Daoy (cell line): ENCODE results near the gene HOXB8. TPM values are rescaled to one million over a fixed set of nuclear protein-coding genes. Genes with fewer than 3 reads are reported as not detected.

Experiments used
- DNase-seq: peaks from one replicate; pipeline ENCODE4 v3.0.0-alpha.2; 2015; ENCODE audit warnings: low read depth
- total RNA-seq: library from RNA; depleted of rRNA; stranded (reverse); fragments of >200 nt; shearing (Covaris generic); gene quantifications from 2 replicates; pipeline ENCODE4 v1.2.3, GENCODE V29; 2014; rRNA removed

The HOXB8 gene
- 6.9 and 12.4 TPM in 2 replicates for total RNA-seq

- DNase-seq, result no peak
These were observed at the start of gene HOXB8 for GRCh38 chr17:48615047-48615962. Gene HOXB8, minus strand, starts transcription at chr17:48615292. Its CDS starts 588 bp downstream, at chr17:48614704.

DNA sequence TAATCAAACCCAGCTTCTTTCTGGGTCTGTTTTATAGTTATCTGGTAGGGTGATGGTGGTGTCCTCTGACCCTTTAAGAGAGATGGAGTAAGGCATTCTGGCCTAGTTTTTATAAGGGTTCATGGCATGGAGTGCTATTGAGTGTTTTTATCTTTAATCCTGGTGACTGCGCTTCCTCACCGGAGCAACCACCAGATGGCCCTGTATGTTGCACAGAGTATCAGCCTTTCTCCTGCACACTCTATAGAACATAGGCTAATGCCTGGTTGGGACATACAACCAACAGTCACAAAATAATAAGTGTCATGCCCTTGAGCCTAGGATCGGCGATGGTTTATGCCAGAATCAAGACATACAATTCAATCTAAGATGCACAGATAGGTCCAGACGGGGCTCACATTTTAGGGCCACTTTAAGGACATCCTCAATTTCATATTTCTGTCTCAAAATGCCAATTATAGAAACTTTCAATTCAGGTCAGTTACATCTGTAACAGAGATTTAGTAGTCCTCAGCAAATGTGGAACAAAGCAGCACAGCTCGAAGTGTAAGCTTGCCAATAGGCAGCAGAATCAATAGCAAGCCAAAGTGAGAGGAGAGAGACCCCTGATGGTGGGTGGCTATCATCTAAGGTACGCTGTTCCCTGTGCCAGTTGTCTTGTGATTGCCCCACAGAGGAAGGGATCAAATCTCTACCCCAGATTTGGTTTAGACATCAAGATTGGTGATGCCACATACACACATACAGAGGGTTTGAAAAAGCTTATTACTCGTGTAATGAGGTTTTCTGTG is 48.2 kb upstream of the HOXB8 start:
- DNase-seq, result no peak

- DNase-seq, result no peak
These were observed 40.8 kb upstream of the HOXB8 start for GRCh38 chr17:48655913-48656312.

GRCh38 chr17:48649741-48650140 is 34.6 kb upstream of the HOXB8 start:
- DNase-seq, result no peak

DNA sequence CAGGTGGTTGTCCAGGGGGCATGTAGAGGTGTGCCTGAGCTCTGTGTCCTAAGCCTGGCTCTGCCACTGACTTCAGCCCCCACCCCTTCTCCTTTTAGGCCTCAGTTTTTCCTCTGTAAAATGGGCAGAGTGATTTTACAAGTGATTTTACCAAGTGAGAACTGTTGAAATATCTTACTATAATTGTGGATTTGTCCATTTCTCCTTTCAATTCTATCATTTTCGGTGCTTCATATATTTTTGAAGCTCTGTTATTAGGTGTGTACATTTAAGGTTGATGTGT is 32.8 kb upstream of the HOXB8 start:
- DNase-seq, result no peak

- DNase-seq, result no peak
These were observed 32.2 kb upstream of the HOXB8 start for GRCh38 chr17:48647103-48647962.

DNA sequence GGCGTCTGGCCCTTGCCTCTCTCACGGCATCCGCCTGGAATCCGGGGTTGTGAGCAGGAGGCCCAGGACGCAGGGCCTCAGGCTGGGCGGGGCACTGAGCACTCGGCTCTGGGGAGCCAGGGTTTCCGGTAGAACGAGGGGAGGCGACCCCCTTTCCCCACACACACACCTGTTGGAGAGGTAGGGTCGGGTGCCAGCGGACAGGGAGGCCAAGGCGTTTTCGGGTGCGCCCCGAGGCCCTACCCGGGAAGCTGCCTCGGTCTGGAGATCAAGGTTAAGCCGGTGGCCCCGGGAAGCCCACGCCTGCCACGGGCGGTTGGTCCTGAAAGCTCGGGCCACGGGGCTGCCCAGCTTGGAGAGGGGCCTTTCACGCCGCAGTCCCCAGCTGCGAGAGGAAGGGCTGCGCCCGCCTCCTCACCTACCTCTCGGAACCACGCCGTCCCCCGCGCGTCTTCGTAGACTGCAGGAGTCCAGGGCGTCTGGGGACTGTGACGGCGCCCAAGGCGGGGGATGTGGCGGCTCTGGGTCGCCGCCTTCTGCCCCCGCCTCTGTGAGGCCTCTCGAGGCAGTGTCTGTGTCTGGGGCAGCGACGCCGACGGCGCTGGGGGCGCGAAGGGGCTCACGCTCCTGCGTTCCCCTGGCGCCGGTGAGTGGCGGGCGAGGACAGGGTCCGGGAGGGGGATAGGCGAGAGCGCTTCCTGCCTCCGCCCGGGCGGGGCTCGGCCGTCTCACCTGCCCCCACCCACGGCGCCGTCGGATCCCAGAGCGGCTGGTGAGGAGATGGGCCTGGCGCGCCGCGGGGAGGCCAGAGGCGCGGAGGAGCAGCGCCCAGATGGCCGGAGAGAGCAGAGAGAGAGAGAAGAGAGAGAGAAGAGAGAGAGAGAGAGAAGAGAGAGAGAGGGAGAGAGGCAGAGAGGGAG is 31.4 kb upstream of the HOXB8 start:
- no peak for DNase-seq

- no peak for DNase-seq
These were observed 30.6 kb upstream of the HOXB8 start for GRCh38 chr17:48645639-48646182.

DNA sequence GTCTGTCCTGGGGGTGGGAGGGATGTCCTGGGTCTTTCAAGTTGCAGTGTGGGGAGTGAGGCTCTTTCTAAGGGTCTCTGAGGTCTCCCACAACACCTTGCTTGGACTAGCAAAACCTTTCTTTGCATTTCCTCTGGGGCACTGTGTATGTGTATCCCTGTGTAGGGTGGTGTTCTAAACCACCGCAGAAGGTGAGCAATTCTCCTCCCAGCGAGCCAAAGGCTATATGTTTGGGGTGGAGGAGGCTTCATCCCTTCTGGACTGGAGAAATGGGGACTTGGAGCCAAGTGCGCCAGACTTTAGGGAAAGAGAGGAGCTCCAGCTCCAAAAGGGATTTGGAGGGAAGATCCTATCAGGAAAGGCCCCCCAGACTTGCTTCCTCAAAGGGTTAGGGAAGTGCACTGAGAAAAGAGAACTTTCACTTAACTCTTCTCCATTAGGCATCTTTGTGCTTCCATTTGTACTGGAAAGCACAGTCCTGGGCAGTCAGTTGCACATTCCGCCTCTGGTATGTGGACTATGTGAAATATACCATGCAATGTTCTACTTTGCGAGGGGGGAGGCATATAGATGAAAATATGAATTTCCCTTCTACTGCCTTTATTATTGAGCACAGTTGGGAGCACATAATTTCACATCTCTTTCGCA is 29.9 kb upstream of the HOXB8 start:
- DNase-seq, result no peak

- DNase-seq, result no peak
These were observed 29.1 kb upstream of the HOXB8 start for GRCh38 chr17:48644159-48644558.

DNA sequence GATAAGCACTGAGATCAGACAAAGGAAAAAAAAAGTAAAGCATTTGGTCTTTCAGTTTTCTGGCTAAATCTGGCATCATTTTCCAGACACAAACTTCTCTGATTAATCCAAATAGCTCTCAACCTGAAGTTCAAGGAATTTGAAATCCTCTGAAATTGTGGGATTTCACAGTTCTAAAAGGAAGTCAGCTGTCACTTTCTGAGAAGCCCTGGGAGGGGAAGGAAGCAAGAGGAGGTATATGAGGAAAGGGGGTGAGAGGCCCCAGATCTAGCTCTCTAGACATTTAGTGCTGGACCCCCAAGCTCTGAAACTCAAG is 28.6 kb upstream of the HOXB8 start:
- no peak for DNase-seq

GRCh38 chr17:48642843-48643696 is 28.0 kb upstream of the HOXB8 start:
- no peak for DNase-seq

DNA sequence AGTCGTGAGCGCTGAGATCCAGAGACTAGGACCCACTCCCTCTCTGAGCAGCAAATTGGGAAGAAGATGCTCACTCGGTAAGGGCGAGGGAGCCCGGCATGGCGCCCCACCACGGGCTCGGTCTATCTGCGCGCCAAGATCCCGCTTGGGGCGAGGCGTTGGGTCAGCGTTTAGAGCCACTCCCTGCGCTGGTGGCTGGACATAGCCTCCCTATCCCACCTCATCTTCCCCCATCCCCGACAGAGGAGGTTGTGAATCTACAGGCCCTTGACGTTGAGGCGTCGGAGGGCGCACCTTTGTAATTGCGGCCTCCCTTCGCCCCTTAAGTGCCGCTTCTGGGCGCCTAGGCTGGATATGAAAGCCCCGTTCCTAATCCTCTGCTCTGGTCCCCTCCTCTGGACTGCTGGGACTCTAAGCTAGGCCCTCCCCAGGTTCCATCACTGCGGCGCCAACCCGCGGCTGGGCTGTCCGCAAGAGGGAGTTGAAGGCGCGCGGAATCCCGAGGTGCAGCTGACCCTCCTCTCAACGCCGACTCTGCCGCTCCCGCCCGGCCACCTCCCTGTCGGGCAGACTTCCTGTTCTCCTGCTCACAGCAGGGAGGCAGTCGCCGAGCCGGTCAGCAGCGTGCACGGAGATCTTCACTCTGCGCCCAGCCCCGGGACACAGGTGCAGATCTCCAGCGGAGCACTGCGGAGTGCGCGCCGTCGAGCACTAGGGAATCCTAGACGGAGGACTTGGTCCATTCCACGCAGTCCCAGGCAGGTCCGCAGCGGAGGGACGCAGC is 27.2 kb upstream of the HOXB8 start:
- DNase-seq, result no peak

- no peak for DNase-seq
These were observed 26.5 kb upstream of the HOXB8 start for GRCh38 chr17:48641541-48642058.

GRCh38 chr17:48640858-48641180 is 25.7 kb upstream of the HOXB8 start:
- no peak for DNase-seq

DNA sequence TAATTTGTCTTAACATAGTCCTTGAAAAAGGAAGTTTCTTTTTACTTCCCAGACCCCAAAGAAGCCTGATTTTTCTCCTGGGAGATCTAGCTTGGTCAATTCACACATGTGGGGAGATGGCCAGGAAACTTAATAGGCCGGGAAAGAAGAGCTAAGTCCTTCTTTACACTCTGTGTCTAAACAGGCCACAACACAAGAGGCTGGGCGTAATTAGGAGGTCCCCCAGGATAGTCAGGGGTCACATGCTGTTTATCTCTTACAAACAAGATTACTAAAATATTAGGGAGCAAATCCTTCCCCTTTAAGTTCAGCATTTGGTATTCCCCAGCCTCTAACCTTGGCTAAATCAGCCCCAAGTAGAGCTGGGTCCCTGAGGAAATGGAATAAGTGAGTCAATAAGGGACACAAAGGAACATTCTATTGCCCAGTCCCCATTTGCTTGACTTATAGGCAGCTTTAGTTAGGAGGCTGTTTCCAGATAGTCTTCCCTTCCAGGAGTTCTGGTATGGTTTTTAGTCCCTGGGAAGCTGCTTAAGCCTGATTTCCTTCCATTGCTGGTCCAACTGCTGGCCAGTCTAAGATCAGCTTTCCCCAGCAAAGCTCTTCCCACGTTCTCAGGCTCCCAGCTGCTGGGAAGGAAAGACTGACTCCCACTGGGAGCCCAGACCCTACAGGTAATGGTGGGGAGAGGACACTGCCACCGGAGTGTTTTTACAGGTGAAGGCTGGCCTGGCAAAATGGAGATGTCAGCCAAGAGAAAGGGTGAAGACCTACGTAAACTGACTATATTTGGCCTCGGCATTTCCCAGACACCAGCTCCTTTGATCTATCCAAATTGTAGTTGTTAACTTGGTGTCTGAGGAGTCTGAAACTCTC is 25.1 kb upstream of the HOXB8 start:
- DNase-seq, result no peak

GRCh38 chr17:48639136-48639535 is 24.0 kb upstream of the HOXB8 start:
- no peak for DNase-seq
